WTC11 (cell line): Measurements from ENCODE around the gene SIRT3. TPM values are rescaled to one million over a fixed set of nuclear protein-coding genes. Genes with fewer than 3 reads are reported as not detected.
A peak's percentile ranks its signal among the peaks of the same experiment; 100 is the strongest.

Source experiments
- ATAC-seq: fragments of 200-7000 bp; cut with Tn5 transposase; 2 replicates; pipeline ENCODE4 v1.10.0; 2021; ENCODE audit warnings: mild to moderate bottlenecking, moderate library complexity
- CTCF ChIA-PET: fragments of 300-600 bp; sonication (Branson Sonifier 250); formaldehyde crosslinking; loops from one replicate; lab custom pipeline; 2021; ENCODE audit warnings: antibody characterized with exemption; lab: Charles Lee
- POLR2A ChIA-PET: fragments of 350-600 bp; sonication (Branson Sonifier 250); formaldehyde crosslinking; loops from one replicate; lab custom pipeline; 2021; ENCODE audit warnings: antibody characterized with exemption; lab: Charles Lee
- DNase-seq: peaks from one replicate; pipeline ENCODE4 v3.0.0; 2021; ENCODE audit warnings: low spot score
- H3K27ac Mint-ChIP-seq: 2 replicates; pipeline ENCODE4 v1.8.0; 2021; ENCODE audit warnings: mixed read lengths
- H3K27me3 Mint-ChIP-seq: 2 replicates; pipeline ENCODE4 v1.8.0; 2021; ENCODE audit warnings: low read depth, mild to moderate bottlenecking, moderate library complexity, mixed read lengths
- H3K36me3 Mint-ChIP-seq: 2 replicates; pipeline ENCODE4 v1.8.0; 2021; ENCODE audit warnings: mixed read lengths
- H3K4me1 Mint-ChIP-seq: 2 replicates; pipeline ENCODE4 v1.8.0; 2022; ENCODE audit warnings: mixed read lengths
- H3K4me3 Mint-ChIP-seq: 2 replicates; pipeline ENCODE4 v1.8.0; 2021; ENCODE audit warnings: mild to moderate bottlenecking, moderate library complexity, mixed read lengths
- H3K9me3 Mint-ChIP-seq: 2 replicates; pipeline ENCODE4 v1.8.0; 2021; ENCODE audit warnings: mixed read lengths
- AR ChIP-seq: fragments of 250-450 bp; sonication (Bioruptor Pico); IDR thresholded peaks from 2 replicates; pipeline ENCODE4 v1.9.0; 2021; ENCODE audit warnings: mild to moderate bottlenecking
- ATF6 ChIP-seq: sonication (generic); formaldehyde crosslinking; IDR thresholded peaks from 2 replicates; pipeline ENCODE4 v1.8.1; 2023; ENCODE audit warnings: mild to moderate bottlenecking, missing genetic modification reagents
- CDX4 ChIP-seq: fragments of 250-450 bp; sonication (Bioruptor Pico); IDR thresholded peaks from 2 replicates; pipeline ENCODE4 v1.9.0; 2021; ENCODE audit warnings: moderate library complexity, mild to moderate bottlenecking, inconsistent platforms, borderline replicate concordance
- CREM ChIP-seq: sonication (generic); formaldehyde crosslinking; IDR thresholded peaks from 2 replicates; pipeline ENCODE4 v1.8.1; 2022; ENCODE audit warnings: mild to moderate bottlenecking, missing genetic modification reagents, moderate library complexity
- CTCF ChIP-seq: fragments of 200-600 bp; IDR thresholded peaks from 2 replicates; pipeline ENCODE4 v1.8.0; 2022; ENCODE audit warnings: antibody characterized with exemption
- FOXJ3 ChIP-seq: sonication (generic); formaldehyde crosslinking; IDR thresholded peaks from 2 replicates; pipeline ENCODE4 v1.9.0; 2021; ENCODE audit warnings: missing genetic modification reagents, mild to moderate bottlenecking, borderline replicate concordance
- HMGXB4 ChIP-seq: sonication (generic); formaldehyde crosslinking; IDR thresholded peaks from 2 replicates; pipeline ENCODE4 v1.8.1; 2023; ENCODE audit warnings: mild to moderate bottlenecking, moderate library complexity, missing genetic modification reagents
- KAT7 ChIP-seq: sonication (generic); formaldehyde crosslinking; IDR thresholded peaks from 2 replicates; pipeline ENCODE4 v1.8.1; 2023; ENCODE audit warnings: missing genetic modification reagents, mild to moderate bottlenecking, borderline replicate concordance
- NFE2L1 ChIP-seq: sonication (generic); formaldehyde crosslinking; IDR thresholded peaks from 2 replicates; pipeline ENCODE4 v1.8.1; 2023; ENCODE audit warnings: missing genetic modification reagents
- NR1H2 ChIP-seq: sonication (generic); formaldehyde crosslinking; IDR thresholded peaks from 2 replicates; pipeline ENCODE4 v1.9.0; 2021; ENCODE audit warnings: mild to moderate bottlenecking, moderate library complexity, missing genetic modification reagents
- OVOL2 ChIP-seq: fragments of 250-450 bp; sonication (Bioruptor Pico); IDR thresholded peaks from 2 replicates; pipeline ENCODE4 v1.9.0; 2021; ENCODE audit warnings: mild to moderate bottlenecking, borderline replicate concordance
- PRRX2 ChIP-seq: fragments of 250-450 bp; sonication (Bioruptor Pico); IDR thresholded peaks from 2 replicates; pipeline ENCODE4 v1.8.0; 2021; ENCODE audit warnings: mild to moderate bottlenecking
- RELA ChIP-seq: sonication (generic); formaldehyde crosslinking; IDR thresholded peaks from 2 replicates; pipeline ENCODE4 v1.8.1; 2022; ENCODE audit warnings: missing genetic modification reagents, mild to moderate bottlenecking, borderline replicate concordance
- USF1 ChIP-seq: sonication (generic); formaldehyde crosslinking; IDR thresholded peaks from 2 replicates; pipeline ENCODE4 v1.8.0; 2022; ENCODE audit warnings: mild to moderate bottlenecking, missing genetic modification reagents
- ZBTB43 ChIP-seq: sonication (generic); formaldehyde crosslinking; IDR thresholded peaks from 2 replicates; pipeline ENCODE4 v1.8.1; 2023; ENCODE audit warnings: mild to moderate bottlenecking, missing genetic modification reagents
- ZNF121 ChIP-seq: sonication (generic); formaldehyde crosslinking; IDR thresholded peaks from 2 replicates; pipeline ENCODE4 v1.8.0; 2023; ENCODE audit warnings: missing genetic modification reagents
- ZNF219 ChIP-seq: sonication (generic); formaldehyde crosslinking; IDR thresholded peaks from 2 replicates; pipeline ENCODE4 v1.8.0; 2023; ENCODE audit warnings: missing genetic modification reagents, mild to moderate bottlenecking, borderline replicate concordance
- ZNF423 ChIP-seq: fragments of 250-450 bp; sonication (Bioruptor Pico); IDR thresholded peaks from 2 replicates; pipeline ENCODE4 v2.1.2; 2022; ENCODE audit warnings: mild to moderate bottlenecking, moderate library complexity
- ZNF671 ChIP-seq: fragments of 250-450 bp; sonication (Bioruptor Pico); IDR thresholded peaks from 2 replicates; pipeline ENCODE4 v1.8.0; 2021; ENCODE audit warnings: mild to moderate bottlenecking
- total RNA-seq: library from RNA; stranded (reverse); gene quantifications from 3 replicates; pipeline ENCODE4 v1.2.3, GENCODE V29; 2021

SIRT3 gene
- total RNA-seq, 1 experiment from 2014 or later: 21.0 TPM

- ATAC-seq (peak; percentile 37), DNase-seq (no peak)
- peaks cover 2% of the 10 kb centered on the region; the same call in 1 of the 2 replicates for H3K27me3 Mint-ChIP-seq
- ChIA-PET POLR2A (no interaction called here), CTCF (interaction anchor here (0.6 to 1.6 kb wide), 5 partner anchors 34 to 207 kb away, joined by 3 to 5 read pairs (median 4); no protein-coding TSS in a partner anchor)
- no peaks in the 10 kb centered on the region for H3K9me3 Mint-ChIP-seq
- H3K36me3 Mint-ChIP-seq: peaks cover 8% of the 10 kb centered on the region
- TF ChIP-seq CDX4 (no peak), RELA (CRISPR knock-in tag) (no peak), NR1H2 (CRISPR knock-in tag) (no peak), PRRX2 (CRISPR knock-in tag) (no peak), ZNF671 (CRISPR knock-in tag) (no peak), ATF6 (CRISPR knock-in tag) (no peak), HMGXB4 (no peak), OVOL2 (CRISPR knock-in tag) (no peak), ZNF219 (CRISPR knock-in tag) (no peak), CREM (CRISPR knock-in tag) (no peak), NFE2L1 (CRISPR knock-in tag) (no peak)
- no peak overlapping the region; the same call in 1 of the 2 replicates for H3K27ac Mint-ChIP-seq
- H3K4me1 Mint-ChIP-seq: no peaks in the 10 kb centered on the region
- no peak overlapping the region for H3K4me3 Mint-ChIP-seq
These were observed 35.7 kb downstream of the SIRT3 start for GRCh38 chr11:200224-201003.

- Mint-ChIP-seq H3K4me3 (no peak overlapping the region), H3K36me3 (peaks cover 6% of the 10 kb centered on the region), H3K27ac (no peak overlapping the region), H3K4me1 (no peaks in the 10 kb centered on the region), H3K27me3 (peaks cover 2% of the 10 kb centered on the region; the same call in 1 of the 2 replicates), H3K9me3 (no peaks in the 10 kb centered on the region)
- POLR2A ChIA-PET: no interaction called here
- CTCF ChIA-PET: interaction anchor here (0.8 to 1.6 kb wide), 4 partner anchors 35 to 208 kb away, joined by 3 to 5 read pairs (median 4); no protein-coding TSS in a partner anchor
- TF ChIP-seq NFE2L1 (CRISPR knock-in tag) (no peak), ZNF423 (CRISPR knock-in tag) (no peak), USF1 (CRISPR knock-in tag) (no peak), NR1H2 (CRISPR knock-in tag) (no peak), FOXJ3 (CRISPR knock-in tag) (no peak), ZNF121 (no peak)
- DNase-seq (no peak), ATAC-seq (peak; percentile 43)
These were observed 36.4 kb downstream of the SIRT3 start for GRCh38 chr11:199782-200181.

- Mint-ChIP-seq H3K27ac (no peak overlapping the region), H3K9me3 (no peaks in the 10 kb centered on the region), H3K36me3 (peaks cover 6% of the 10 kb centered on the region), H3K4me3 (no peak overlapping the region), H3K4me1 (no peaks in the 10 kb centered on the region), H3K27me3 (peaks cover 2% of the 10 kb centered on the region; the same call in 1 of the 2 replicates)
- CTCF ChIA-PET: interaction anchor here (0.8 kb wide), 1 partner anchor 36 kb away, joined by 3 read pairs; no protein-coding TSS in a partner anchor
- no peak for DNase-seq
- no peak for ATAC-seq
- POLR2A ChIA-PET: no interaction called here
- no peak for TF ChIP-seq ZBTB43 (CRISPR knock-in tag)
- no peak for TF ChIP-seq CTCF
- no peak for TF ChIP-seq AR (CRISPR knock-in tag)
- no peak for TF ChIP-seq KAT7 (CRISPR knock-in tag)
These were observed 37.0 kb downstream of the SIRT3 start for GRCh38 chr11:199004-199581.
